GM23338 (cell line): Measurements from ENCODE around the gene AOPEP. TPM values are rescaled to one million over a fixed set of nuclear protein-coding genes. Genes with fewer than 3 reads are reported as not detected.

ENCODE experiments used
- ATAC-seq: fragments of 200-7000 bp; cut with Tn5 transposase; 3 replicates; pipeline ENCODE4 v1.9.1; 2020
- DNase-seq: peaks from one replicate; pipeline ENCODE4 v3.0.0-alpha.2; 2015; ENCODE audit warnings: low spot score
- H2AFZ ChIP-seq: fragments of 200-600 bp; sonication (generic); 2 replicates; pipeline ENCODE4 v1.8.0; 2016; ENCODE audit warnings: antibody characterized with exemption, mild to moderate bottlenecking, moderate library complexity
- H3F3A ChIP-seq: fragments of 200-600 bp; sonication (generic); replicated peaks from 2 replicates; pipeline ENCODE4 v1.8.0; 2017; ENCODE audit warnings: antibody characterized with exemption, mixed run types, low read depth
- H3K27ac ChIP-seq: fragments of 200-600 bp; sonication (generic); 2 replicates; pipeline ENCODE4 v1.6.1; 2016; ENCODE audit warnings: low read depth
- H3K27me3 ChIP-seq: fragments of 200-600 bp; sonication (generic); 2 replicates; pipeline ENCODE4 v1.8.0; 2016; ENCODE audit warnings: mild to moderate bottlenecking, mixed run types, moderate library complexity; ENCODE audit not compliant: insufficient read depth
- H3K36me3 ChIP-seq: fragments of 200-600 bp; sonication (generic); 2 replicates; pipeline ENCODE4 v1.8.0; 2016; ENCODE audit warnings: mild to moderate bottlenecking; ENCODE audit not compliant: insufficient read depth
- H3K4me1 ChIP-seq: fragments of 200-600 bp; sonication (generic); 2 replicates; pipeline ENCODE4 v1.8.0; 2016; ENCODE audit warnings: mild to moderate bottlenecking, moderate library complexity; ENCODE audit not compliant: insufficient read depth
- H3K4me2 ChIP-seq: fragments of 200-600 bp; sonication (generic); 2 replicates; pipeline ENCODE4 v1.7.1; 2017; ENCODE audit warnings: mixed run types
- H3K4me3 ChIP-seq: fragments of 200-600 bp; sonication (generic); 2 replicates; pipeline ENCODE4 v1.6.1; 2016; ENCODE audit warnings: mixed run types
- H3K79me2 ChIP-seq: fragments of 200-600 bp; sonication (generic); replicated peaks from 2 replicates; pipeline ENCODE4 v1.8.0; 2017; ENCODE audit warnings: mild to moderate bottlenecking; ENCODE audit not compliant: insufficient read depth
- H3K9me2 ChIP-seq: fragments of 200-600 bp; sonication (generic); 2 replicates; pipeline ENCODE4 v1.8.0; 2017; ENCODE audit not compliant: insufficient read depth
- H4K20me1 ChIP-seq: fragments of 200-600 bp; sonication (generic); replicated peaks from 2 replicates; pipeline ENCODE4 v1.8.0; 2017; ENCODE audit warnings: mild to moderate bottlenecking; ENCODE audit not compliant: insufficient read depth
- H3K27ac Mint-ChIP-seq: 2 replicates; pipeline ENCODE4 v1.8.0; 2020; ENCODE audit warnings: inconsistent platforms, mild to moderate bottlenecking, moderate library complexity, mixed read lengths
- H3K27me3 Mint-ChIP-seq: 3 replicates; pipeline ENCODE4 v1.8.0; 2022; ENCODE audit warnings: low read depth, mild to moderate bottlenecking, moderate library complexity, mixed read lengths, inconsistent platforms; ENCODE audit not compliant: insufficient read depth, poor library complexity
- H3K36me3 Mint-ChIP-seq: 3 replicates; pipeline ENCODE4 v1.8.0; 2021; ENCODE audit warnings: low read depth, mild to moderate bottlenecking, inconsistent platforms, moderate library complexity, mixed read lengths
- H3K4me1 Mint-ChIP-seq: 3 replicates; pipeline ENCODE4 v1.8.0; 2020; ENCODE audit warnings: mild to moderate bottlenecking, inconsistent platforms, mixed read lengths
- H3K4me3 Mint-ChIP-seq: 3 replicates; pipeline ENCODE4 v1.8.0; 2021; ENCODE audit warnings: moderate library complexity, mild to moderate bottlenecking, inconsistent platforms, mixed read lengths
- H3K9me3 Mint-ChIP-seq: 3 replicates; pipeline ENCODE4 v1.8.0; 2020; ENCODE audit warnings: moderate library complexity, mild to moderate bottlenecking, inconsistent platforms, mixed read lengths
- CREB1 ChIP-seq: fragments of 250-450 bp; sonication (Bioruptor Pico); IDR thresholded peaks from 2 replicates; pipeline ENCODE4 v1.5.0; 2020; ENCODE audit warnings: low read depth, mild to moderate bottlenecking, moderate library complexity
- CTCF ChIP-seq, 2 experiments: fragments of 200-600 bp in 1 of 2; sonication (generic) in 1 of 2; conservative IDR thresholded peaks; 2 replicates each; pipeline versions ENCODE4 v1.5.1 to v1.6.1; 2016 to 2017; ENCODE audit warnings: antibody characterized with exemption in 2 of 2, low read depth in 2 of 2, mild to moderate bottlenecking in 2 of 2, moderate library complexity in 1 of 2
- EZH2 ChIP-seq: fragments of 200-600 bp; sonication (generic); IDR thresholded peaks from one replicate; pipeline ENCODE4 v1.8.0; 2017; ENCODE audit warnings: antibody characterized with exemption, mild to moderate bottlenecking, low read depth; ENCODE audit not compliant: unreplicated experiment
- EZH2phosphoT487 ChIP-seq: fragments of 200-600 bp; sonication (generic); IDR thresholded peaks from one replicate; pipeline ENCODE4 v1.8.1; 2018; ENCODE audit warnings: antibody characterized with exemption; ENCODE audit not compliant: unreplicated experiment
- JUNB ChIP-seq: IDR thresholded peaks from one replicate; pipeline ENCODE4 v1.6.1; 2016; ENCODE audit warnings: antibody characterized with exemption; ENCODE audit not compliant: unreplicated experiment
- NANOG ChIP-seq: IDR thresholded peaks from 2 replicates; pipeline ENCODE4 v1.6.1; 2016; ENCODE audit warnings: antibody characterized with exemption, borderline replicate concordance
- POLR2AphosphoS5 ChIP-seq: IDR thresholded peaks from 2 replicates; pipeline ENCODE4 v1.6.1; 2016; ENCODE audit warnings: antibody characterized with exemption, low read depth
- REST ChIP-seq: IDR thresholded peaks from one replicate; pipeline ENCODE4 v1.6.1; 2018; ENCODE audit warnings: antibody characterized with exemption; ENCODE audit not compliant: unreplicated experiment
- STAT1 ChIP-seq: IDR thresholded peaks from one replicate; pipeline ENCODE4 v1.6.1; 2016; ENCODE audit warnings: antibody characterized with exemption; ENCODE audit not compliant: unreplicated experiment
- ZNF114 ChIP-seq: fragments of 250-450 bp; sonication (Bioruptor Pico); IDR thresholded peaks from 2 replicates; pipeline ENCODE4 v1.5.0; 2020; ENCODE audit warnings: mild to moderate bottlenecking, moderate library complexity
- ZNF331 ChIP-seq: fragments of 250-450 bp; sonication (Bioruptor Pico); IDR thresholded peaks from 2 replicates; pipeline ENCODE4 v1.5.0; 2020; ENCODE audit warnings: low read depth, mild to moderate bottlenecking, moderate library complexity
- polyA plus RNA-seq: library from polyadenylated mRNA; unstranded; fragments of >200 nt; fragmentation: Nextera tagmentation; extraction: Ambion mirVana; gene quantifications from 2 replicates; pipeline ENCODE4 v1.2.1, GENCODE V29; 2016
- total RNA-seq: library from RNA; depleted of rRNA; stranded (reverse); fragments of >200 nt; shearing (Covaris generic); gene quantifications from 2 replicates; pipeline ENCODE4 v1.2.3, GENCODE V29; 2014
- TF ChIP-seq, protein P1 (sequence below): fragments of 250-450 bp; sonication (Bioruptor Pico); IDR thresholded peaks from 2 replicates; pipeline ENCODE4 v1.5.0; 2020; ENCODE audit warnings: mild to moderate bottlenecking, moderate library complexity
- TF ChIP-seq, protein P2 (sequence below): IDR thresholded peaks from 2 replicates; pipeline ENCODE4 v1.6.1; 2016; ENCODE audit warnings: antibody characterized with exemption

The AOPEP gene
- total and polyA plus RNA-seq, 2 experiments from 2014 or later = 7.0 to 16.5 TPM

GRCh38 chr9:95116808-95117204, 390.3 kb downstream of the AOPEP start:
- Histone ChIP-seq H3K4me2 (no peak overlapping the region), H4K20me1 (no peaks in the 10 kb centered on the region), H3K36me3 (no peaks in the 10 kb centered on the region), H2AFZ (no peak overlapping the region), H3K79me2 (no peaks in the 10 kb centered on the region), H3K4me3 (no peak overlapping the region), H3K27ac (peak overlapping the region; percentile 42; the same call in 1 of the 2 replicates), H3F3A (no peaks in the 10 kb centered on the region), H3K9me2 (no peaks in the 10 kb centered on the region), H3K27me3 (no peaks in the 10 kb centered on the region), H3K4me1 (peaks cover 10% of the 10 kb centered on the region; the same call in 1 of the 2 replicates)
- Mint-ChIP-seq H3K27me3 (peaks cover 8% of the 10 kb centered on the region), H3K36me3 (peaks cover 3% of the 10 kb centered on the region; the same call in 1 of the 3 replicates), H3K27ac (no peak overlapping the region), H3K4me3 (no peak overlapping the region), H3K4me1 (peaks cover 32% of the 10 kb centered on the region), H3K9me3 (no peaks in the 10 kb centered on the region)
- DNase-seq = no peak
- no peak for ATAC-seq
- TF ChIP-seq, protein P1, sequence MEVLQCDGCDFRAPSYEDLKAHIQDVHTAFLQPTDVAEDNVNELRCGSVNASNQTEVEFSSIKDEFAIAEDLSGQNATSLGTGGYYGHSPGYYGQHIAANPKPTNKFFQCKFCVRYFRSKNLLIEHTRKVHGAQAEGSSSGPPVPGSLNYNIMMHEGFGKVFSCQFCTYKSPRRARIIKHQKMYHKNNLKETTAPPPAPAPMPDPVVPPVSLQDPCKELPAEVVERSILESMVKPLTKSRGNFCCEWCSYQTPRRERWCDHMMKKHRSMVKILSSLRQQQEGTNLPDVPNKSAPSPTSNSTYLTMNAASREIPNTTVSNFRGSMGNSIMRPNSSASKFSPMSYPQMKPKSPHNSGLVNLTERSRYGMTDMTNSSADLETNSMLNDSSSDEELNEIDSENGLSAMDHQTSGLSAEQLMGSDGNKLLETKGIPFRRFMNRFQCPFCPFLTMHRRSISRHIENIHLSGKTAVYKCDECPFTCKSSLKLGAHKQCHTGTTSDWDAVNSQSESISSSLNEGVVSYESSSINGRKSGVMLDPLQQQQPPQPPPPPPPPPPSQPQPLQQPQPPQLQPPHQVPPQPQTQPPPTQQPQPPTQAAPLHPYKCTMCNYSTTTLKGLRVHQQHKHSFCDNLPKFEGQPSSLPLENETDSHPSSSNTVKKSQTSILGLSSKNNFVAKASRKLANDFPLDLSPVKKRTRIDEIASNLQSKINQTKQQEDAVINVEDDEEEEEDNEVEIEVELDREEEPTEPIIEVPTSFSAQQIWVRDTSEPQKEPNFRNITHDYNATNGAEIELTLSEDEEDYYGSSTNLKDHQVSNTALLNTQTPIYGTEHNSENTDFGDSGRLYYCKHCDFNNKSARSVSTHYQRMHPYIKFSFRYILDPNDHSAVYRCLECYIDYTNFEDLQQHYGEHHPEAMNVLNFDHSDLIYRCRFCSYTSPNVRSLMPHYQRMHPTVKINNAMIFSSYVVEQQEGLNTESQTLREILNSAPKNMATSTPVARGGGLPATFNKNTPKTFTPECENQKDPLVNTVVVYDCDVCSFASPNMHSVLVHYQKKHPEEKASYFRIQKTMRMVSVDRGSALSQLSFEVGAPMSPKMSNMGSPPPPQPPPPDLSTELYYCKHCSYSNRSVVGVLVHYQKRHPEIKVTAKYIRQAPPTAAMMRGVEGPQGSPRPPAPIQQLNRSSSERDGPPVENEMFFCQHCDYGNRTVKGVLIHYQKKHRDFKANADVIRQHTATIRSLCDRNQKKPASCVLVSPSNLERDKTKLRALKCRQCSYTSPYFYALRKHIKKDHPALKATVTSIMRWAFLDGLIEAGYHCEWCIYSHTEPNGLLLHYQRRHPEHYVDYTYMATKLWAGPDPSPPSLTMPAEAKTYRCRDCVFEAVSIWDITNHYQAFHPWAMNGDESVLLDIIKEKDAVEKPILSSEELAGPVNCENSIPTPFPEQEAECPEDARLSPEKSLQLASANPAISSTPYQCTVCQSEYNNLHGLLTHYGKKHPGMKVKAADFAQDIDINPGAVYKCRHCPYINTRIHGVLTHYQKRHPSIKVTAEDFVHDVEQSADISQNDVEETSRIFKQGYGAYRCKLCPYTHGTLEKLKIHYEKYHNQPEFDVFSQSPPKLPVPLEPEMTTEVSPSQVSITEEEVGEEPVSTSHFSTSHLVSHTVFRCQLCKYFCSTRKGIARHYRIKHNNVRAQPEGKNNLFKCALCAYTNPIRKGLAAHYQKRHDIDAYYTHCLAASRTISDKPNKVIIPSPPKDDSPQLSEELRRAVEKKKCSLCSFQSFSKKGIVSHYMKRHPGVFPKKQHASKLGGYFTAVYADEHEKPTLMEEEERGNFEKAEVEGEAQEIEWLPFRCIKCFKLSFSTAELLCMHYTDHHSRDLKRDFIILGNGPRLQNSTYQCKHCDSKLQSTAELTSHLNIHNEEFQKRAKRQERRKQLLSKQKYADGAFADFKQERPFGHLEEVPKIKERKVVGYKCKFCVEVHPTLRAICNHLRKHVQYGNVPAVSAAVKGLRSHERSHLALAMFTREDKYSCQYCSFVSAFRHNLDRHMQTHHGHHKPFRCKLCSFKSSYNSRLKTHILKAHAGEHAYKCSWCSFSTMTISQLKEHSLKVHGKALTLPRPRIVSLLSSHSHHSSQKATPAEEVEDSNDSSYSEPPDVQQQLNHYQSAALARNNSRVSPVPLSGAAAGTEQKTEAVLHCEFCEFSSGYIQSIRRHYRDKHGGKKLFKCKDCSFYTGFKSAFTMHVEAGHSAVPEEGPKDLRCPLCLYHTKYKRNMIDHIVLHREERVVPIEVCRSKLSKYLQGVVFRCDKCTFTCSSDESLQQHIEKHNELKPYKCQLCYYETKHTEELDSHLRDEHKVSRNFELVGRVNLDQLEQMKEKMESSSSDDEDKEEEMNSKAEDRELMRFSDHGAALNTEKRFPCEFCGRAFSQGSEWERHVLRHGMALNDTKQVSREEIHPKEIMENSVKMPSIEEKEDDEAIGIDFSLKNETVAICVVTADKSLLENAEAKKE (CRISPR knock-in tag) = no peak
- TF ChIP-seq POLR2AphosphoS5 (no peak), ZNF331 (CRISPR knock-in tag) (no peak), JUNB (no peak), EZH2 (no peak), ZNF114 (CRISPR knock-in tag) (no peak), STAT1 (no peak), CREB1 (no peak), EZH2phosphoT487 (no peak), NANOG (no peak), CTCF (conservative IDR thresholded peaks at IDR 0.05; ENCODE audit: low read depth in 2 of 2) (no peak), REST (no peak)
- TF ChIP-seq, protein P2, sequence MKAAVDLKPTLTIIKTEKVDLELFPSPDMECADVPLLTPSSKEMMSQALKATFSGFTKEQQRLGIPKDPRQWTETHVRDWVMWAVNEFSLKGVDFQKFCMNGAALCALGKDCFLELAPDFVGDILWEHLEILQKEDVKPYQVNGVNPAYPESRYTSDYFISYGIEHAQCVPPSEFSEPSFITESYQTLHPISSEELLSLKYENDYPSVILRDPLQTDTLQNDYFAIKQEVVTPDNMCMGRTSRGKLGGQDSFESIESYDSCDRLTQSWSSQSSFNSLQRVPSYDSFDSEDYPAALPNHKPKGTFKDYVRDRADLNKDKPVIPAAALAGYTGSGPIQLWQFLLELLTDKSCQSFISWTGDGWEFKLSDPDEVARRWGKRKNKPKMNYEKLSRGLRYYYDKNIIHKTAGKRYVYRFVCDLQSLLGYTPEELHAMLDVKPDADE = no peak
